Nephron progenitor cell (in vitro differentiated cells): ENCODE results near the gene AMPD1.

Experiments
- DNase-seq: peaks from one replicate; pipeline ENCODE4 v3.0.0; 2021
- H3K27ac Mint-ChIP-seq: 2 replicates; pipeline ENCODE4 v1.8.0; 2021; ENCODE audit warnings: mild to moderate bottlenecking, moderate library complexity, mixed read lengths
- H3K27me3 Mint-ChIP-seq: 2 replicates; pipeline ENCODE4 v1.8.0; 2021; ENCODE audit warnings: mild to moderate bottlenecking, low read depth, mixed read lengths; ENCODE audit not compliant: poor library complexity
- H3K36me3 Mint-ChIP-seq: 2 replicates; pipeline ENCODE4 v1.8.0; 2021; ENCODE audit warnings: low read depth, mixed read lengths
- H3K4me1 Mint-ChIP-seq: 2 replicates; pipeline ENCODE4 v1.8.0; 2021; ENCODE audit warnings: mixed read lengths
- H3K4me3 Mint-ChIP-seq: 2 replicates; pipeline ENCODE4 v1.8.0; 2021; ENCODE audit warnings: mild to moderate bottlenecking, moderate library complexity, mixed read lengths
- H3K9me3 Mint-ChIP-seq: 2 replicates; pipeline ENCODE4 v1.8.0; 2021; ENCODE audit warnings: mild to moderate bottlenecking, moderate library complexity, mixed read lengths
- TF ChIP-seq, protein P1 (sequence below): fragments of 200-600 bp; sonication (generic); IDR thresholded peaks from 2 replicates; pipeline ENCODE4 v1.5.0; 2021; ENCODE audit warnings: antibody characterized with exemption

The AMPD1 gene

DNA sequence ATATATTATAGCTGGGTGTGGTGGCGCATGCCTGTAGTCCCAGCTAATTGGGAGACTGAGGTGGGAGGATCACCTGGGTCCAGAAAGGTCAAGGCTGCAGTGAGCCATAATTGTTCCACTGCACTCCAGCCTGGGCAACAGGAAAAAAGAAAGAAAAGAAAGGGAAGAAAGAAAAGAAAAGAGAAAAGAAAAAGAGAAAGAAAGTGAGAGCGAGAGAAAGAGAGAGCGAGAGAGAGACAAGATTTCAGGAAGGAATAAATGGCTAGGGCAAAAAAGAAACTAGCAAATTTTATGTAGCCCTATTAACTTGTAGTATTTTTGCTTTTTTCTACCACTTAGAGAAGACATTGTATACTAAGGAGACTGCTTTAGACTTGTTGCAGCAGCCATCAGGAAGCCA lies 15.0 kb upstream of the AMPD1 start:
- no peak for DNase-seq
- Mint-ChIP-seq H3K4me3 (no peak overlapping the region), H3K27ac (no peak overlapping the region), H3K9me3 (no peaks in the 10 kb centered on the region), H3K36me3 (peaks cover 54% of the 10 kb centered on the region), H3K4me1 (peaks cover 5% of the 10 kb centered on the region), H3K27me3 (no peaks in the 10 kb centered on the region)
- TF ChIP-seq, protein P1, sequence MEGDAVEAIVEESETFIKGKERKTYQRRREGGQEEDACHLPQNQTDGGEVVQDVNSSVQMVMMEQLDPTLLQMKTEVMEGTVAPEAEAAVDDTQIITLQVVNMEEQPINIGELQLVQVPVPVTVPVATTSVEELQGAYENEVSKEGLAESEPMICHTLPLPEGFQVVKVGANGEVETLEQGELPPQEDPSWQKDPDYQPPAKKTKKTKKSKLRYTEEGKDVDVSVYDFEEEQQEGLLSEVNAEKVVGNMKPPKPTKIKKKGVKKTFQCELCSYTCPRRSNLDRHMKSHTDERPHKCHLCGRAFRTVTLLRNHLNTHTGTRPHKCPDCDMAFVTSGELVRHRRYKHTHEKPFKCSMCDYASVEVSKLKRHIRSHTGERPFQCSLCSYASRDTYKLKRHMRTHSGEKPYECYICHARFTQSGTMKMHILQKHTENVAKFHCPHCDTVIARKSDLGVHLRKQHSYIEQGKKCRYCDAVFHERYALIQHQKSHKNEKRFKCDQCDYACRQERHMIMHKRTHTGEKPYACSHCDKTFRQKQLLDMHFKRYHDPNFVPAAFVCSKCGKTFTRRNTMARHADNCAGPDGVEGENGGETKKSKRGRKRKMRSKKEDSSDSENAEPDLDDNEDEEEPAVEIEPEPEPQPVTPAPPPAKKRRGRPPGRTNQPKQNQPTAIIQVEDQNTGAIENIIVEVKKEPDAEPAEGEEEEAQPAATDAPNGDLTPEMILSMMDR = no peak

DNA sequence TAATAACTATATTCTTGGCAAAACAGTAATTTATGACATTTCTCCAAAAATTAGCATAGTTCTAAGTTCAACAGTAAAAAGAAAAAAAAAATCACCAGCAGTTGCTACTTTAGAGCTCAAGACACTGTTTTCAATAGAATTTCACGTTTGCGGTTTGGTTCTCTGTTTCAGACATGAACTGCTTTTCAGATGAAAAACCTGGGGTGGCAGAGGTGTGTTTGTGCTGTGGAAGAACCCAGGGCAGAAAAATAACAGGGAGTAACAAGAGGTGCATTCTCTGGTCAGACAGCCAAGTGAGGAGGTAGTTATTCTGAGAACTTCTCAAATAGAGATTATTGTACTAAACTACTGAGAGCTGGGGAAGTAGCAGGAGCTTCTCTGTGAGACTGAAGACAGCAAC lies 12.3 kb upstream of the AMPD1 start:
- peaks cover 41% of the 10 kb centered on the region for H3K36me3 Mint-ChIP-seq
- TF ChIP-seq, protein P1 = no peak
- no peak overlapping the region for H3K27ac Mint-ChIP-seq
- no peaks in the 10 kb centered on the region for H3K4me1 Mint-ChIP-seq
- no peak for DNase-seq
- H3K4me3 Mint-ChIP-seq = no peak overlapping the region
- no peaks in the 10 kb centered on the region for H3K9me3 Mint-ChIP-seq
- no peaks in the 10 kb centered on the region for H3K27me3 Mint-ChIP-seq

DNA sequence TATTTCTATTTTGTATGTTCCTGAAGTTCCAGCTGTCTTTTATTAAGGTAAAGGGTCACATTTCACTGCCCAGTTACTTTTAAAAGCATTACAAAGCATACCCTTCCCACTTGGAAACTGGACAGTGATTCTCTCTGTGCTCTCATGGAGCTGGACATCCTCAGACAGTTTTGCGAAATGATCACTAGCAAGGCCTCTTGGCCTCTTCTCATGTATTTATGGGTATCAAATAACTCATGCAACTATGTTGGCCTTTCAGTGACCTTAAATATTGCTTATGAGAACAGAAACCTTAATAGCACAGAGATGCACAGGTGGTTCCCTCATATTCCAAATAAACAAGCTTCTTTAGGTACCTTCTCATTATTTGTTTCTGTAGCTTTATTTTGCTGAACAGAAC lies 7.9 kb upstream of the AMPD1 start:
- H3K4me1 Mint-ChIP-seq = no peaks in the 10 kb centered on the region
- TF ChIP-seq, protein P1 = no peak

DNA sequence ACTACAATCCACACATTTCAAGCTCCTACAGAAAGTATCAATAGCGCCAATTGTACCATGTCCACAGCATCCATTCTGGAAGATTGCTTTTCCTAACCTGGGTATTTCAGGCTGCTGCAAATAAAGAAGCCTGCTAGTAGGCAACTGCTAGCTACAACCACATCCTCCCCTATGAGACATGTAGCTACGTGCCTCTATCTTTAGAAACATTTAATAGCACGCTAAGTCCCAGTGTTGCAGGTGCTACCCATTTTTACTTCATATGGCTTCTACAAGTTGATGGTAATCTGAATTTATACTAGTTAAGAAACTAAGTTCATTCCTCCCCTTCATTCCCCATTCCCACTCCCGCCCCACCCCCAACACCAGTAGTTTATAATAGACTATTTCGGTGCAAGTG lies 7.4 kb upstream of the AMPD1 start:
- TF ChIP-seq, protein P1 = no peak
- no peaks in the 10 kb centered on the region for H3K4me1 Mint-ChIP-seq
- H3K4me3 Mint-ChIP-seq = no peak overlapping the region
- peaks cover 22% of the 10 kb centered on the region for H3K27me3 Mint-ChIP-seq
- peaks cover 13% of the 10 kb centered on the region for H3K36me3 Mint-ChIP-seq
- no peak for DNase-seq
- no peak overlapping the region for H3K27ac Mint-ChIP-seq
- H3K9me3 Mint-ChIP-seq = no peaks in the 10 kb centered on the region

More for the DNA sequence above, 7.9 kb upstream of the AMPD1 start:
- Mint-ChIP-seq H3K27ac (no peak overlapping the region), H3K36me3 (peaks cover 16% of the 10 kb centered on the region), H3K27me3 (peaks cover 22% of the 10 kb centered on the region), H3K9me3 (no peaks in the 10 kb centered on the region), H3K4me3 (no peak overlapping the region)
- DNase-seq = no peak

DNA sequence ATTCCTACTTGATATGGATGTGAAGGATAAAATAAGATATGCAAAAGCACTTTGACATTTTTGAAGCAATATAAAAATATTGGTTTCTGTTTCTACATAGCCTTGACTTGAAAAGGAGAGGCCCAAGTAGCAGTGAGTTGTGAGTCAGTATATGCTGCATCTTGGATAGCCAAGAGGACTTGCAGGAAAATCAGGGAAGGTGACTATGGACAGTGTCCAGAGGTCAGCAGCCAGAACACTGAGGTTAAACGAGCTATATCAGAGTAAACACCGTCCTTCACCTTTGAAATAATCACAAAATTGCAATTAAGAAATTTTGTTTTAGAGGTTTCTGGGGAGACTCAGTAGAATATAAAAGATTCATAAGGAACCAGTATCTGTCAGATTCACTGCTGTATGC lies 6.6 kb upstream of the AMPD1 start:
- H3K27ac Mint-ChIP-seq = no peak overlapping the region
- H3K4me1 Mint-ChIP-seq = no peaks in the 10 kb centered on the region
- TF ChIP-seq, protein P1 = no peak
- H3K36me3 Mint-ChIP-seq = peaks cover 5% of the 10 kb centered on the region
- H3K9me3 Mint-ChIP-seq = no peaks in the 10 kb centered on the region
- peaks cover 22% of the 10 kb centered on the region for H3K27me3 Mint-ChIP-seq
- no peak overlapping the region for H3K4me3 Mint-ChIP-seq
- DNase-seq = no peak

DNA sequence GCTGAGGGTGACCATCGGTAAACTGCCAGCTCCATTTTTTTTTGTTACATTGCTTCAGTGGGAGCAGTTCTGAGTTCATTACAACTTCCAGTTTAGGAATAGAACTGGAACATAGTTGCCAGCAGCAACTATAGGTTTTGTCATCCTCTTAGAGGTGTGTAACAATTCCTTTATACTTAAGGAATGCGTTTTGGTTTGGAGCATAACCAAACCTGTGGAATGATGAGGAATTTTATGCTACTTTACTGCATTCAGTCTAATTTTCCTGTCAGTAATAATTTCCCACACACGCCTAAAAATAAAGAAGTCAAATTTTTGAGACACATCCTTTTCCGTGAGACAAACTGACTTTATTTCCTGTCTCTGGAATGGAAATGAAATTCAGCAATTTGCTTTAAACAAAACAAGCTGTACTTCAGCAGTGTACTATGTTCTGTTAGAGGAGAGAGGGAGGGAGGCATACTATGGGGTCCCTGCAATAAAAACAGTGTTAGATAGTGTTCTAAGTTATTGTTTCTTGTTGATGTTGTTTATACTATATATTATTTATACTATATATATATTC lies 4.8 kb upstream of the AMPD1 start:
- peaks cover 25% of the 10 kb centered on the region for H3K27me3 Mint-ChIP-seq
- no peaks in the 10 kb centered on the region for H3K36me3 Mint-ChIP-seq
- no peak overlapping the region for H3K4me3 Mint-ChIP-seq
- no peak for DNase-seq
- H3K27ac Mint-ChIP-seq = no peak overlapping the region
- TF ChIP-seq, protein P1 = no peak
- H3K4me1 Mint-ChIP-seq = no peaks in the 10 kb centered on the region
- H3K9me3 Mint-ChIP-seq = no peaks in the 10 kb centered on the region
